Activated naive CD4-positive, alpha-beta T cell treated with anti-CD3 and anti-CD28 coated beads, Interleukin-2, amount 10 ng/mL, durations not matched to agents 7 days and 5 days (primary cell): ENCODE data around the gene DIPK2A.
A peak's percentile ranks its signal among the peaks of the same experiment; 100 is the strongest.

Experiments used
- CTCF ChIA-PET: fragments of 350-600 bp; sonication (Branson Sonifier 250); formaldehyde crosslinking; loops from one replicate; lab custom pipeline; 2021; ENCODE audit warnings: antibody characterized with exemption; lab: Charles Lee
- DNase-seq: peaks from one replicate; pipeline ENCODE4 v3.0.0-alpha.2; 2020
- H3K27ac Mint-ChIP-seq: one replicate; pipeline ENCODE4 v1.8.0; 2021; ENCODE audit warnings: mild to moderate bottlenecking, moderate library complexity, mixed read lengths
- H3K27me3 Mint-ChIP-seq: one replicate; pipeline ENCODE4 v1.8.0; 2021; ENCODE audit warnings: mild to moderate bottlenecking, mixed read lengths
- H3K36me3 Mint-ChIP-seq: one replicate; pipeline ENCODE4 v1.8.0; 2021; ENCODE audit warnings: mixed read lengths
- H3K4me1 Mint-ChIP-seq: one replicate; pipeline ENCODE4 v1.8.0; 2021; ENCODE audit warnings: mixed read lengths
- H3K4me3 Mint-ChIP-seq: one replicate; pipeline ENCODE4 v1.8.0; 2021; ENCODE audit warnings: mild to moderate bottlenecking, moderate library complexity, mixed read lengths
- H3K9me3 Mint-ChIP-seq: one replicate; pipeline ENCODE4 v1.8.0; 2021; ENCODE audit warnings: mixed read lengths

DIPK2A gene

DNA sequence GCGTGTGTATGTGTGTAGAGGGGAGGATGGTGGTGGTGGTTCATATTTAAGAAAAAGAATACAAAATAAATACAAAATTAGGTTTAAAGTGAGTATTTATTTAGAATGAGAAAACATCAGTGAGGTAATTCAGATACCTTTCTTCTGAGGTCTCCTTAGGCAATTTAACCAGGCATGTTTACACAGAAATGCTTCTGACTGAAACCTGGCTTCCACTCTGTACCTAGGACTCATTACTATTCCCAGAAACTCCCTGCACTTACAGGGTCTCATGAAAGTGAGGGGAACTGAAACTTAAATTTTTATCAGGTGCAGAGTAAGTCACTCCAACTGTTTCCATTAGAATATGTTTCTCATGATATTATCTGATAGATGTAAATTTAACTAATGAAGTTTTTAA lies 10.3 kb upstream of the DIPK2A start:
- peaks cover 1% of the 10 kb centered on the region for H3K9me3 Mint-ChIP-seq
- peaks cover 9% of the 10 kb centered on the region for H3K4me1 Mint-ChIP-seq
- H3K27me3 Mint-ChIP-seq = peaks cover 28% of the 10 kb centered on the region
- H3K27ac Mint-ChIP-seq = no peak overlapping the region
- H3K4me3 Mint-ChIP-seq = no peak overlapping the region
- no peaks in the 10 kb centered on the region for H3K36me3 Mint-ChIP-seq
- CTCF ChIA-PET = no interaction called here
- no peak for DNase-seq

DNA sequence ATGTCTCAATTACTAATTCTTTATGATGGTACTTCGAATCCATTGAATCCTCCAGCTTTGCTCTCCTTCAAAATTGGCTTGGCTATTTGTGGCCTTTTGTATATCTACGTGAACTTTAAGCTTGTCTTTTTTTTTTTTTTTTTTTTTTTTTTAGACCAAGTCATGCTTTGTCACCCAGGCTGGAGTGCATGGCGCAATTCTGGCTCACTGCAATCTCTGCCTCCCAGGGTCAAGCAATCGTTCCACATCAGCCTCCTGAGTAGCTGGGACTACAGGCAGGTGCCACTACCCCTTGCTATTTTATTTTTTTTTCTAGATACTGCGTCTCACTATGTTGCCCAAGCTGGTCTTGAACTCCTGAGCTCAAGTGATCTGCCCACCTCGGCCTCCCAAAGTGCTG lies 7.7 kb upstream of the DIPK2A start:
- CTCF ChIA-PET = interaction anchor here (0.7 to 1.6 kb wide), 2 partner anchors 12 to 1271 kb away, joined by 3 to 4 read pairs; no protein-coding TSS in a partner anchor
- no peak for DNase-seq
- no peaks in the 10 kb centered on the region for H3K36me3 Mint-ChIP-seq
- no peak overlapping the region for H3K4me3 Mint-ChIP-seq
- peaks cover 32% of the 10 kb centered on the region for H3K27me3 Mint-ChIP-seq
- H3K27ac Mint-ChIP-seq = no peak overlapping the region
- no peaks in the 10 kb centered on the region for H3K4me1 Mint-ChIP-seq
- peaks cover 1% of the 10 kb centered on the region for H3K9me3 Mint-ChIP-seq

DNA sequence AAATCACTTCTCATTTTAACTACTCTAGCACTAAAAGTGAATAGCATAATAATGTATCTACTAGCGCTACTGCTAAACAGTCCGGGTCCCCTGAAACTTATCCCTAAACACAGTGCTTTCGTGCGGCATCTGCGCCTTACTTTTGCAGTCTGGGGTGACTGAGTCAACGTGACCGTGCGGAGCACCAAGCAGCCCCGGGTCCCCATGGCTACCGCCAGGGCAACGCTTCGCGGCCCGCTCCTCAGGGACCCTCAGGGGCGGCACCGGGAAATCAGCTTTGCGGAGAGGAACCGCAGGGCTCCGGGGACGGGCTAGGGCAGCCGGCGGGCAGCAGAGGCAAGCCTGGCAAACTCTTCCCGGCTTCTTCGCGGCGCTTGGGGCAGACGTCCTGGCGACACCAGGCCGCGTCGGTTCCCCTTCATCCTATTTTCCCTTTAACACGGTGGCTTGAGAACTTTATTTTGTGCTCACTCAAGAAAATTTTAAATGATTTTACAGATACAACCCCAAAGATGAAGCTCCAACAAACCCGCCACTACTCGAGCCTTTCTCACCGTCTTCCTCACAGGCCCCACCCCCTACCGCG lies 757 bp upstream of the DIPK2A start:
- CTCF ChIA-PET = interaction anchor here (0.6 to 1.7 kb wide), 6 partner anchors 14 to 841 kb away, joined by 3 to 4 read pairs (median 4); no protein-coding TSS in a partner anchor
- H3K36me3 Mint-ChIP-seq = no peaks in the 10 kb centered on the region
- DNase-seq = peak; percentile 64
- peaks cover 17% of the 10 kb centered on the region for H3K27me3 Mint-ChIP-seq
- H3K9me3 Mint-ChIP-seq = no peaks in the 10 kb centered on the region
- H3K4me1 Mint-ChIP-seq = peaks cover 27% of the 10 kb centered on the region
- peak overlapping the region; percentile 91 for H3K4me3 Mint-ChIP-seq
- peak overlapping the region; percentile 98 for H3K27ac Mint-ChIP-seq

DNA sequence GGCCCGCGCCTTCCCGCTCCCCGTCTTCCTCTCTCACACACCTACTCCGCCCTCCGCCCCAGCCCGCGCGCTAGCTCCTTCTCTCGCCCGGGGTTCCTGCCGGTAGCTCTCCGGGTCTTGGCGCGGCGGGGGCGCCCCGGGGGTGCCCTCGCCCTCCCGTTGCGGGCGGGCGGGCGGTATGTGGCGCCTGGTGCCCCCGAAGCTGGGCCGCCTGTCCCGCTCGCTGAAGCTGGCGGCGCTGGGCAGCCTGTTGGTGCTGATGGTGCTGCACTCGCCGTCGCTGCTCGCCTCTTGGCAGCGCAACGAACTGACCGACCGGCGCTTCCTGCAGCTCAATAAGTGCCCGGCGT lies 507 bp downstream of the DIPK2A start:
- no peaks in the 10 kb centered on the region for H3K36me3 Mint-ChIP-seq

DNA sequence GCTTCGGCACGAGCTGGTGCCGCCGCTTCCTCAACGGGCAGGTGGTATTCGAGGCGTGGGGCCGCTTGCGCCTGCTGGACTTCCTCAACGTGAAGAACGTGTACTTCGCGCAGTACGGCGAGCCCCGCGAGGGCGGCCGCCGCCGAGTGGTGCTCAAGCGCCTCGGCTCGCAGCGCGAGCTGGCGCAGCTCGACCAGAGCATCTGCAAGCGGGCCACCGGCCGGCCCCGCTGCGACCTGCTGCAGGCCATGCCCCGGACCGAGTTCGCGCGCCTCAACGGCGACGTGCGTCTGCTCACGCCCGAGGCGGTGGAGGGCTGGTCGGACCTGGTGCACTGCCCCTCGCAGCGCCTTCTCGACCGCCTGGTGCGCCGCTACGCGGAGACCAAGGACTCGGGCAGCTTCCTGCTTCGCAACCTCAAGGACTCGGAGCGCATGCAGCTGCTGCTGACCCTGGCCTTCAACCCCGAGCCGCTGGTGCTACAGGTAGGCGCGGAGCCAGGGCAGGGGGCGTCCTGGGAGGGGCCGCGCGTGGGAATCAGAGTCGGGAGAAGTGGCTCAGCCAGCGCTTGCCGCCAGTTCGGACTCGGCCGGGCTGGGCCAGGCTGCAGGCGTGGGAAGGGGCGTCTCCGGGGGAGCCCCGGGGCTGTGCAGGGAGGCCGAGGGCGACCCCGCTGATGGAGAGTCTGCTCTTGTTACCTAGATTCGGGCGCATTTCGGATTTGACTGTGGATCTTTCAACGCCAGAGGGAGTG lies 1.1 kb downstream of the DIPK2A start:
- CTCF ChIA-PET = interaction anchor here (1.2 to 1.3 kb wide), 2 partner anchors 14 to 88 kb away, joined by 3 read pairs; no protein-coding TSS in a partner anchor

More for the DNA sequence above, 507 bp downstream of the DIPK2A start:
- DNase-seq = no peak
- CTCF ChIA-PET = interaction anchor here (1.2 to 1.7 kb wide), 5 partner anchors 13 to 87 kb away, joined by 3 to 4 read pairs (median 4); no protein-coding TSS in a partner anchor
- Mint-ChIP-seq H3K27ac (peak overlapping the region; percentile 98), H3K27me3 (peaks cover 11% of the 10 kb centered on the region), H3K4me1 (peaks cover 32% of the 10 kb centered on the region), H3K9me3 (no peaks in the 10 kb centered on the region), H3K4me3 (peak overlapping the region; percentile 91)

DNA sequence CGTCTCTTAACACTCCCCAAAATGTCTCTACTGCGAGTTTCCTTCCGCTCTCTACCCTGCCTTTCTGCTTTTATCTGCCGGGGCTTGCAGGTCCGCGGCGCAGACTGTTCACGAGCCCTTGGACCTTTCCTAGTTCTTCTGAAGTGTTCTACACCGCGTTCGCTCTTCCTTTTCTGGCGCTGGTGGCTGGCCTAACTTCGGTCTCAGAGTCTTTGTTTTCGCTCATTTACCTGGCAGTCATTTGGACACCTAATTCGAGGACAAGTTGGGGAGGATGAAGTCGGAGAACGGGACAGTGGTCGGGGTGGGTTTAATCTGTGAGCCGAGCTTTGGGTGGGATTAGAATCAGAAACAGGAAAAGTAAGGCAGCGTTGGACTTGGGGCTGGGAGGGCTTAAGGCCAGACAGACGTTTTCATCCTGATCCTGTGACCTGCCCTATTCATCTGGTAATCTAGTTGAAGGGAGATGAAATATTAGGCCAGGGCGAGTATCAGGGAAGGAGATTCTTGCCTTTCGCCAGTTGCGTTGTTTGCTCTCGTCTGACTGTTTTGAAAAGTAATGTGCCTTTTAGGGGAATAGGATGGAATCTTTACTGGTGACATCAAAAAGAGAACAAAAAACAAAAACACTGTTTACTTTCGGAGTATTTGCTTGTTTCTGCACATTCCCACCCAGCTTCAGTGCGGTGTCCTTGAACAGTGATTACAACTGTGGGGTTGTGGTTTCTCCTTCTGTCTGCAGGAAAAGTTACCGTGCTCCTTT lies 1.8 kb downstream of the DIPK2A start:
- peak; percentile 80 for DNase-seq
- H3K4me3 Mint-ChIP-seq = peak overlapping the region; percentile 91
- H3K27me3 Mint-ChIP-seq = peaks cover 9% of the 10 kb centered on the region
- H3K27ac Mint-ChIP-seq = peak overlapping the region; percentile 97
- no peaks in the 10 kb centered on the region for H3K9me3 Mint-ChIP-seq
- H3K36me3 Mint-ChIP-seq = peaks cover 3% of the 10 kb centered on the region
- CTCF ChIA-PET = interaction anchor here (1.2 kb wide), 1 partner anchor 88 kb away, joined by 3 read pairs; no protein-coding TSS in a partner anchor
- peaks cover 45% of the 10 kb centered on the region for H3K4me1 Mint-ChIP-seq

More for the DNA sequence above, 1.1 kb downstream of the DIPK2A start:
- peak; percentile 62 for DNase-seq
- peak overlapping the region; percentile 98 for H3K27ac Mint-ChIP-seq
- H3K36me3 Mint-ChIP-seq = no peaks in the 10 kb centered on the region
- no peaks in the 10 kb centered on the region for H3K9me3 Mint-ChIP-seq
- H3K4me3 Mint-ChIP-seq = peak overlapping the region; percentile 91
- H3K4me1 Mint-ChIP-seq = peaks cover 38% of the 10 kb centered on the region
- H3K27me3 Mint-ChIP-seq = peaks cover 9% of the 10 kb centered on the region

DNA sequence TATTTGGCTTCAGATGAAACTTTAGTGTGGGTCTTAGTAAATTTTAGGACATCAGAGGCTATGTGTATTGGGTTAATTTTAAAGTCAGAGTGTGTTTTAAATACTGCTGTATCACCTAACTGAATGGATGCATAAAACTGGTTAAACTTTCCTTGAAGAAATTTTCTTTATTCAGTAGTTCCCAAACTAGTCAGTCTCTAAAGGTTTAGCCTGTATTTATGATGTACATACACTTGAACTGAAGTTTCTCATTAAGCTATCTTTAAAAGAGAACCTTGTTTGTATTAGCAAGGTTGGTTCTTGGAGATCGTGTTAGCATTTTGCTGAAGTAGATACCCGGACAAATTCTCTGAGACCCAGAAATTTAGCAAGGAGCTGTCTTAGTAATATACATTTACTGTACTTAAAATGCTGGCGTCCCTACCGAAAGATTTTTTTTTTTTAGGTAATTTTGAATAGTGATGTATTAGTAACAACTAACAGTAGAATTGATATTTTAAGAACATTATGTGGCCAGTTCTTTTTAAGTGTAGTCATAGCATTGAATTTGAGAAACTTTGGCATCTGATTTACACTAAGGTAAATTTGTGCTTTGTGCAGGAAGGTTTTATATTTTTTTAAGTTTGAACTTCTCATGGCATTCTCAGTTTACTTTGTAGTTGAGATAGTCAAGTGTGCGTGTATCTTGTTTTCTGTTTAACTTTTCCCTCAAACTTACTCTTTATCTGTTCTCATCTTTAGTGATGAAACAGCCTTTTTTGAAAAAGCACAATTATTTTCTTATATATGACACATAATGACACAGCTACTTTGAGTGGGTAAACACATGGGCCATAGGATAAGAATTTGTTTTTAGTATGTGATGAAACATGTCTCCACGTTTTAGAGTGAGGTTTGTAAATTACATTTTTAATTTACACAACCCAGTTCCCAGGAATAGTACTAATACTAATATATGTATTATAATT lies 2.9 kb downstream of the DIPK2A start:
- no peak for DNase-seq
- no peaks in the 10 kb centered on the region for H3K9me3 Mint-ChIP-seq
- peak overlapping the region; percentile 91 for H3K4me3 Mint-ChIP-seq
- CTCF ChIA-PET = interaction anchor here (0.7 to 1.8 kb wide), 4 partner anchors 11 to 1794 kb away, joined by 3 to 7 read pairs (median 4); no protein-coding TSS in a partner anchor
- H3K27ac Mint-ChIP-seq = peak overlapping the region; percentile 97
- peaks cover 4% of the 10 kb centered on the region for H3K27me3 Mint-ChIP-seq
- peaks cover 45% of the 10 kb centered on the region for H3K4me1 Mint-ChIP-seq
- peaks cover 5% of the 10 kb centered on the region for H3K36me3 Mint-ChIP-seq

DNA sequence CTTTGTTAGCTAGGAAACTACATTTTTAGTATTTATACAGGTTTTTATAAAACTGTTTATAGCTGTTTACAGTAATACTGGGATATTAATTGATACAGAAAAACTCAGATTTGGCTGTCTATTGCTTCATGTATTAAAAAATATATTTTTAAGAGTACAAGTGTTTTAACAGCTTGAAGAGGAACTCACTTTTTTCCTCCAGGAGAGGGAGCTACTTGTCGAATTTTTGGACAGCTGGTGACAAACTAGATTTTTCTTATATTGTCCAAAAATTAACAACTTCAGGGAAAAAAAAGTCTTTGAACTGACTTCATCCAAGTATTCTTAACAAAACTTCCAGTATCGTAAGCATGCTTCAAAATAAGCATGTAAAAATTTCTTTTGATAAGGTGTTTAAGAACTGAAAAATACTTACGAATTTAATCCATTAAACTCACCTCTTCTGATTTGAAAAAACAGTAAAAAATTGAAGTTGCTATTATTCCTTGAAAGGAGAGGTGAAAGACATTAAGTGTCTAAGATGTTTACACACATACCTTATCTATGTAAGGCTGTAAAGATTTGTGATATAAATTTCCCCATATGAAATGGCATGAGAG lies 4.0 kb downstream of the DIPK2A start:
- H3K4me1 Mint-ChIP-seq = peaks cover 36% of the 10 kb centered on the region

DNA sequence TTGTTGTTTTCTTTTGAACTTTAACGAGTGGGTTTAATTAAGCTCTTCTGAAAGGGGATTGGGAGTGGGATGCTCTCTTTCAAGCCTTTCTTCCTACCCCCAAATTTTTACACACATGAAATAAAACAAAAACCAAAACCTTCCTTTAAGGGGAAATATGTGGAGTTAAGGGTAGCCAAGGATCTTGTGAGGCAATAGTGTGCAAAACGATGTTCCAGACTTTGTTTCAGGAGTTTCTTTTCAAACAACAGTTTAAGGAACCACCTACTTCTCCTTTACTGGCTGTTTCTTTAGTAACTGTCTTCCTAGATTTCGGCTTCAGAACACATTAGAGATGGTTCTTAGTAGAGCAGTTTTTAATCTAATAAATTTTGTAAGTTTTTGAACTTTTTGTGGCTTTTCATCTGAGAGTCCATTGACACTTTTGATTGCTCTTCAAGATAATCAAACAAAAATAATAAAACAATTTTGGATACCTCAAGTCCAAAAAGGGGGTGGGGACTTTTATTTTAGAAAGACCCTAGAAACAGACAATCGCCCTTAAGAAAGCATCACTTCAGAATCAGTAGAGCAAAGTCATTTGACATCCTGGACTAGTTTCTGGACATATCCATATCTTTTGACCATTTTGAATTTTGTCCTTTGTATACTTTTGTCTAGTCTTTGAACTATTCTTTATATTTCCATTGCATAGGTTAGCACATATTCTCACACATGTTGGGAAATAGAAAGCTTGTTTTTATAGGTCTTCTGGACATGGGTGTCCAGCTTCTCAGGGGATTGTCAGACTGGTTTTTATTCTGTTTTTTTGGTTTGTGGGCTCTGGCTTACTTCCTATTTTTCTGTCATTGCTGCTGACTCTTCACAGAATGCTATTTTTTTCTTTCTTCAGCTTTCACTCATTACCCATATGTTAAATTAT lies 6.0 kb downstream of the DIPK2A start:
- CTCF ChIA-PET = interaction anchor here (1.0 to 1.2 kb wide), 2 partner anchors 28 to 84 kb away, joined by 3 read pairs; no protein-coding TSS in a partner anchor
- no peaks in the 10 kb centered on the region for H3K27me3 Mint-ChIP-seq
- H3K27ac Mint-ChIP-seq = no peak overlapping the region
- H3K4me3 Mint-ChIP-seq = no peak overlapping the region
- no peak for DNase-seq
- H3K36me3 Mint-ChIP-seq = peaks cover 18% of the 10 kb centered on the region
- peaks cover 2% of the 10 kb centered on the region for H3K9me3 Mint-ChIP-seq
- peaks cover 35% of the 10 kb centered on the region for H3K4me1 Mint-ChIP-seq

More for the DNA sequence above, 4.0 kb downstream of the DIPK2A start:
- H3K4me3 Mint-ChIP-seq = no peak overlapping the region
- no peak overlapping the region for H3K27ac Mint-ChIP-seq
- peaks cover 5% of the 10 kb centered on the region for H3K36me3 Mint-ChIP-seq
- no peaks in the 10 kb centered on the region for H3K9me3 Mint-ChIP-seq
- DNase-seq = no peak
- CTCF ChIA-PET = interaction anchor here (0.8 to 1.8 kb wide), 8 partner anchors 10 to 257 kb away, joined by 3 to 7 read pairs (median 4); no protein-coding TSS in a partner anchor
- peaks cover 4% of the 10 kb centered on the region for H3K27me3 Mint-ChIP-seq

DNA sequence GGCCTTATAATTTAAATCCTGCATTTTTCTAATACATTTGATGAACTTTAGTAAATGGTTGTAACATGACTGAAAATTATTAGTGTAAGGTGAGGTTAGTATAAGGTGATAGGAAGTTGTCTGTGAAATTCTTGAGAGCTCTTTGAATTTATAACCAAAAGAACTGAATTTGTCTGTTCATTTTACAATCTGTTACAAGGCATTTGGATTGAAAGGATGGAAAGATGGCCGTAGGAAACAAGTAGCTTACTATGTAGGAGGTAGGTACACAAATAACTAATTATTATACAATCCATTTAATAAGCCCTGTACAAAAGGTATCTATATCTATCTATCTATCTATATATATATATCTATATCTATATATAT lies 6.6 kb downstream of the DIPK2A start:
- Mint-ChIP-seq H3K4me1 (peaks cover 35% of the 10 kb centered on the region), H3K4me3 (no peak overlapping the region), H3K9me3 (peaks cover 8% of the 10 kb centered on the region), H3K27me3 (no peaks in the 10 kb centered on the region), H3K36me3 (peaks cover 24% of the 10 kb centered on the region), H3K27ac (no peak overlapping the region)
- CTCF ChIA-PET = no interaction called here
- DNase-seq = no peak

DNA sequence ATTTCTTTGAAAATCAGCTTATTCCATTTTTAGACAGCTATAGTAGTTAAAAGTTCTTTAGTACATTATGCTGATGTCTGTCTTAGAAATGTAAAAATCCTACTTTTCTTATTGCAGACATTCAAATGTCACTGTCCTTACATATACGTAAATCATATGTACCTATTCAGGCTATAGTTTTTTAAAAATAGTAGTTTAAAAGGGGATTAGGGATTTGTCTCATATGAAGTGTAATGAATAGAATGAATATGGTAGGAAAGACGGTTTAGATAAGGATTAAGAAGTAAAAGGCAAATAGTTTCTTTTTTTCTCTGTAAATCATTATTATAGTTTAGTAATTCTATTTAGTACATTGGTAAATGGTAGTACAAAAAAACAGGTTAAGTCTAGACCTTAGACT lies 7.4 kb downstream of the DIPK2A start:
- peaks cover 35% of the 10 kb centered on the region for H3K4me1 Mint-ChIP-seq
- no peaks in the 10 kb centered on the region for H3K27me3 Mint-ChIP-seq
- CTCF ChIA-PET = no interaction called here
- DNase-seq = no peak
- H3K36me3 Mint-ChIP-seq = peaks cover 29% of the 10 kb centered on the region
- peaks cover 13% of the 10 kb centered on the region for H3K9me3 Mint-ChIP-seq
- no peak overlapping the region for H3K27ac Mint-ChIP-seq
- no peak overlapping the region for H3K4me3 Mint-ChIP-seq

DNA sequence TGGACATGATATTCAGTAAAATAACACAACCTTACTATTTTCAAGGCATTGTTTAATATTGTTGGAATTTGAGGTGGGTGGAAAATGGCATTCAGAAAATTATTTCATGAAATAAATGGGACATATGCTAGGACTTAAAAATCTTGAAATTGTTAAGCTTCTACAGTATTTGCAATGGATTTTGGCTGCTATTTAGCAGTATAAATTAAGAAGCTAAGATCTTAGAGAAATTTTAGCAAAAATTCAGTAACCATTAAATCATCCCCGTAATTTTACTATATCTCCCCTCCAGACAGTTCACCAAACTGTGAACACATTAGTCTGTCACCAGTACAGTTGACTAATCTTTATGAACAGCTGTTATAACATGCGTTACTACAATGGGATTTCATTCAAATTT lies 8.2 kb downstream of the DIPK2A start:
- Mint-ChIP-seq H3K4me1 (peaks cover 27% of the 10 kb centered on the region), H3K27ac (no peak overlapping the region), H3K9me3 (peaks cover 13% of the 10 kb centered on the region), H3K36me3 (peaks cover 29% of the 10 kb centered on the region), H3K4me3 (no peak overlapping the region), H3K27me3 (no peaks in the 10 kb centered on the region)
- CTCF ChIA-PET = no interaction called here
- DNase-seq = no peak
